NOMO-1 treated with DMSO at 0.1 percent for 48 hours (cell line): ENCODE measurements around the gene SRD5A1.

Source experiments
- DNase-seq: peaks from one replicate; lab custom pipeline; 2025; ENCODE audit not compliant: unreplicated experiment; lab: John Stamatoyannopoulos, UW

The SRD5A1 gene

DNA sequence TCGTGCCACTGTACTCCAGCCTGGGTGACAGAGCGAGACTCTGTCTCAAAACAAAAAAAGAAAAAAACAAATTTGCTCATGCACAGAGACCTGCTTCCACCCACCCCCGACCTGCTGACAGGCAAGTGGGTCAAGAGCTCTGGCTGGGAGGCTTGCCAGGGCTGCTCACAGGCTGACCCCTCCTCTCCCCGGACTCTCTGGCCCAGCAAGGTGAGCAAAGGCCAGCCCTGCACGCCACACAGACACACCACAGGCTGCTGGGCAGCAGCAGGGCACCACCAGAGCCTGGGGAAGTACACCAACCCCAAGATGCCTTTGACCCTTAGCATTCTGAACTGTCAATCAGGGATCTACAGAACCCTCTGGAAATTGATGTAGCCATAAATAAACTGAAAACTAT lies 29.6 kb upstream of the SRD5A1 start:
- no peak for DNase-seq

DNA sequence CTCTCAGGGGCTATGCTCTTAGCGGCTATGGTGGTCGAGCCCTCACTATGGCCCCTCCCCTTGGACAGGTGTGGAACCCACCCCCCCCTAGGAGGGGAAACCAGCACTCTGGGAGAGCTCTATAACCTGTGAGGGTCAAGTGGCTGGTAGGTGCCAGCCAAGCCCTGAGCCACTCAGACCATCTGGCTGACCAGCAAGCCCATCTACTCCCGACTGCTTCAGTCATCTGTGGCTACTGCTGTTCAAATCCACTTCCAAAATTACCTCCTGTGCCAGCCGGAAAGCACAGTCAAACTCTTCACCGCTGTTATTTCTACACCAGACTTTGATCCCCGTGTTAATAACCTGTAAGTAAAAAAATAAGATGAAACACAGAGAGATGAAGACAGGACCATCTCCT lies 28.9 kb upstream of the SRD5A1 start:
- no peak for DNase-seq

DNA sequence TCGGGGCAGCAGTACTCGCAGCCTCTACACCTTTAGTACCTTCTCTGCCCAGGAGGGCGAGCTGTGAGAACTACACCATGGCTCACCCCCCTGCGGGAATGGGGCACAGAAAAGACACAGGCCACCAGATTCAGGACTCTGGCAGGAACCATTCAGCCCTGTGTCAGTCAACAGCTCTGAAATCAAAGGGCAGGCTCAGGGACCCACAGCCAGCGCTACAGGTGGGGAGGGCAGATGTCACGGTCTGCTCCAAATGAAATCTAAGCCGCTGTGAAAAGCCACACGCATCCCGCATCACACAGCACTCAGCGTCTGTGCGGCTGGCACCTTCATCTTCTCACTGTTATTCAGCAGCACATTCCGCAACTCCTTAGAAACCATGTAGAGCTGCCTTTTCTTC lies 28.3 kb upstream of the SRD5A1 start:
- no peak for DNase-seq

DNA sequence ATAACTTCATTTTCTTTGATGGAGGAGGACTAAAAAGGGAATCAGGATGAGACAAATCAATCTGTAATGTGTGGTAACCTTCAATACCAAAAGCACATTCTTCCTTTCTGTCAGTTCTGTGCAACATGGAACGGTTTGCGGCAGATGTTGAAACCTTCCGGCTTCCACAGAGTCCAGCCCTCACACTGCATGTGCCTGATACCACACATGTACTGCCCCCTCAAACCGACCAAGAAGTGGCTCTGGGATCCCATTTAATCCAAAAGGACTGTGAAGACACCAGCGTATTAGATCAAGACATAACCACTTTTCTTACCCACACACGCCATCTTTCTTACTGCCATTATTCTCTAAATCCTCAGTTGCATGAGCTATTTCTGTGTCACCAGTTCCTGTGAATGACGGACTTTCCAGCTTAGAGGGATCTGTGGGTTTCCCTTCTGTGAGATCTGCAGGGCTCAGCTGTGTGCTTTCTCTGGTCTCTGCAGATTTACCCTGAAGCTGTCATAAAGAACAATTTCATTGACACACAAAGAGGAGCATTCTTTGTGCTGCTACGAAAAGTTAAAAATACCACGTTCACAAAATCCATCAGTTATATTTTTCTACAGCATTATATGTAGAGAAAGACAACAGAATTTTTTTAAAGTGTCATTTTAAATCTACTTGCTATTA lies 26.2 kb upstream of the SRD5A1 start:
- peak; percentile 69 for DNase-seq

DNA sequence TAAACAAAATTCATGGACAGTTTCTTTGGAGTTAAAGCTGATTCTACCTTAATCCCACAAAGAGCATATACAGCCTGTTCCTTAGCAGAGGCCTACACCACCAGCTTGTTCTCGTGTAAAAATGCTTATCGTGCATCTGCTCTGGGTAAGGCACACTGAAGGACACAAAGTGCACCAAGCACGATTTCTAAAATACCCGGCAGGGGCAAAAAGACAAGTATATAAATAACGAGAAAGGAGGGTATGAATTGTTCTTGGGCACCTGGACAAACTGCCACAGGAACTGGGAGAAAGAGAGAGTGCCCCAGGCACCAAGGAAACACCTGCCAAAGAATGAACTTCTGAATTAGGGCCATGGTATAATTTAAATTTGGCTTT lies 25.7 kb upstream of the SRD5A1 start:
- no peak for DNase-seq

DNA sequence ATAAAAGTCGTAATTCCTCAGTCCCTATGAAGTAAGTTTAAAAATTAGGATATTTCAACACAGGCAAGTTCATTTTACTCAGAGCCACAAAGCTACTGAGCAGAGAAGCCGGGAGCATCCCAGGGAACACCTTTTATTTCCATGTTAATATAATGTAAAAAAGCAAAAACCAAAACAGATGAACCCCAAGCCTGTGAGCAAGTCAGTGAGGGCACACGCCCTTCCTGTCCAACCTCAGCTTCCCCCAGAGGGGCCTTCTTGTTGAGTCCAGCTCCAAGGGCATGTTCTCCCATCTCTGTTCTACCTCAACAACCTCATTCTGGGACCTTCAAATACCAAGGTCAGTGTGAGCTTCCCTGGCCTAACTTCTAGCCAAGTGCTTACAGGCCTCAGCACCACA lies 25.2 kb upstream of the SRD5A1 start:
- no peak for DNase-seq

DNA sequence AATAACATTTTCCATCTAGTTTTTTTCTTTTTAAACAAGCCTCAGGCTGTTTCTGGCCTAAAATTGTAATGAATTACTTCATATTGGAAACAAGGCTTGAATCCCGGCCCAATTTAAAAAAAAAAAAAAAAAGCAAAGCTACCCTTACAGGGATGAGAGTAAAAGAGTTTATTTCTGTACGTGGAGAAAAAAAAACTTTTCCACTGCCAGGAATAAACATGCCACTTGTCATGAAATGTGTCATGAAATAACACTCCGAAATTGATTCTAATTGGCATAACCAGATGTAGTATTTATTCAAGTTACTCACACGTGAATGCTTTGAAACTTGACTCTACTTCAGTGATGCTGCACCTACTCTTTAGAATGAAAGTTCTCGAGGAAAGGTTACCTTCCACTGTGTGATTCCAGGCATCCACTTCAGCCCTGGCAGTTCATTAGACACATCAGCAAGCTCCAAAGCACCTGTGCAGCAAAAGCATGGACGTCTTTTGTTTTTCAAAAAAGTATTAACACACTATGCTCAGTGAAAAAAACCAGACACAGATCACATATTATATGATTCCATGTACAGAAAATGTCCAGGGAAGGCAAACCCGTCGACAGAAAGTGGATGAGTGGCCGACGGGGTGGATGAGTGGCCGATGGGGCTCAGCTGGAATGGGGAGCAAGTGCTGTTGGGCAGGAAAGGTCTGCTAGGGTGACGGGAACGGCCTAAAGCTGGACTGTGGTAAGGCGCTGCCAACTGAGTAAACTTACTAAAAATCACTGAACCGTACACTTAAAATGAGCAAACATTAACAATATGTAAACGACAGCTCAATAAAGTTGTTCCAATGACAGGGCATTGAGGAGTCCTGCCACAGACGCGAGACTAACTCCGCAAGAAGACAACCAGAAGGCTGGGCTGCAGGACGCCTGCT lies 21.6 kb upstream of the SRD5A1 start:
- DNase-seq: no peak

DNA sequence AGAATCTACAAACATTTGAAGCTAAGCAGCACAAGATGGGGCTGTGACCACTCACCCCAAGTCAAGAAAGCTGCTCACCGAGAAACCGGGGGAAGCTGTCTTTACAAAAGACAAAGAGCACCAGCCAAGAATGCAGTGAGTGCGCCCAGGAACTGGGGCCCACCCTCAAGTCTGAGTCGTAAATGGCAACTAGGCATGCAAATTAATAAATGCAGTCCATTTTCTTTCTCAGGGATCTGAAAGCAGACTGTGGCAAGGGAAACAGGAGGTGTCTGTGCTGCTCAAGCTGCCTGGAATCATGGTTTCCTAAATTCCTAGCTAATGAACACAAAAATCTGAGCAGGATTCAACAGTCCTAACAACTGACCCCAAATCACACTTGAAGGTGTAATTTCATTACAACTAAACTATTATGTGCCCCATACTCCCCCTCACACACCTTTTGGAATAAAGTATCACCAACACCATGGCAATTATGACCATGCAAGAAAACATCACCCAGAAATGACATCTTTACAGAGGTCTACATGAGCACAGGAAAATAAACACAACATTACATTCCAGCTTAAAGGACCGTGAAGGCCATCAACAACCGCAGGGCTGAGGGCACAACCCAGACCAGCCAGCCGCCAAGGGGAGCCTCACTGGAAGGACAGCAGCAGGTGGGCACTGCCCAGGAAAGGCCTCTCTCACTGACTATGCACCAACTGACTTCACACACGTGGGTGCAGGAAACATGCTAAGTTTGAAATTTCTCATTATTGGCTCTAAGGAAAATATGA lies 18.0 kb upstream of the SRD5A1 start:
- no peak for DNase-seq

DNA sequence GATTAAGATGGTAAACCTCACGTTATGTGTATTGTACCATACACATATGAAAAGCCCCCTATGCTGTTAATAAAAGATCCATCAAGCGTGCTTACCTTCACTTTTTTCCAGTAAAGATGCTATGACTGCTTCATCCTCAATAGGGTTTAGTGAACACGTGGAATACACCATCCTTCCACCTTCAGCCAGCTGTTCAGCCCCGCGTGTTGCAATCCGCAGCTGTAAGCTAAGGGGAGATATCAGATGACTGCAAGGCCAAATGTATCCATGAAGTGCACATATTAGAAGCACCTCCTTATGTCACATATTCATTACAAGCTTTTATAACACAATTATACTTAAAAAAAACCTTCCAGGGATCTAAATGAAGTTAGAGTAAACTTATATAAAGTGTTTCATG lies 16.6 kb upstream of the SRD5A1 start:
- DNase-seq: no peak

DNA sequence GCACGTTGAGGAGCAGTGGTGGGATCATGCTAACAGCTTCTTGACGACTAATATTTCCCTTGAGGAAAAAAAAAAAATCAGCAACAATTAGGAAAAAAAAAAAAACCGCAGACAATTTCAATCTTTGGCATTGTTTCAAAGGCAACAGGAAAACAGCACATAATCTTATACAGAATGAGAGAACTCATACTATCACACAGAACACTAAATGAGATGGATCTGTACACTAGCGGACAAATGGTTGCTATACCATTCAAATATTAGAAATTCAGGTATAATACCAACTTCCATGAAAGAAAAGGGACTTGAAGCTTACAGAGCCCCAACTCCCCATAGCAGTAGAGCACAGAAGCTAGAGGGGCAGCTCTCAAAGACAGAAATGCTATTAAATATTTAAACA lies 10.0 kb upstream of the SRD5A1 start:
- DNase-seq: no peak

DNA sequence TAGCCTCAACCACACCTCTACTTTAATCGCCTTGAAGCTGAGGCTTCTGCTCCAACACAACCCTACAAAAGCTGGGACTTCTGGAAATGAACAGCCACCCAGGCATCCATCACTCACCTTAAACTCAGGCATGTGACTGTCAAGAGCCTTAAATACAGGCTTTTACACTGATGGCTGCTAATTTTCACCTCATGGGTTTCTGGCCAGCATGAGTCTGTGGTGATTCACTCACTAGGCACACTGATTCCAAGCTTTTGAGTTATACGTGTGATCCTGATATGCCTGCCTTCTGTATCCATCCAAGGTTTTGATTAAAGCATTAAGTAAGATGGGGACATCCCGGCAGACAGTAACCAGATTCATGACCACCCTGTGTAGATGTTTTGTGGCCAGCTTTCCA lies 9.3 kb upstream of the SRD5A1 start:
- DNase-seq: no peak

DNA sequence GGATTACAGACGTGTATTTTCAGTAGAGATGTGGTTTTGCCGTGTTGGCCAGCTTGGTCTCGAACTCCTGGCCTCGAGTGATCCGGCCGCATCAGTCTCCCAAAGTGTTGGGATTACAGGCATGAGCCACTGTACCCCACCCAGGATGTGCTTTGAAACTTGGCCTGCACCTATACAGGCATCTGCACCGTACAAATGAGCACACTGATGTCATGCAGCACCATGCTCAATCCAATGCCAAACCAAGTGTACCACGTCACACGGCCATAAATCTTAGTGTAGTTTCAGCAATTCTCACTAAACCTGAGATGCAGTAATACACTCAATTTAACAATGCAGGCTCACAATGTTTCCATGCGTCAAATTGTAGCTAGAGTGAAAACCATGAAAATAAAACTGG lies 6.7 kb upstream of the SRD5A1 start:
- DNase-seq: no peak

DNA sequence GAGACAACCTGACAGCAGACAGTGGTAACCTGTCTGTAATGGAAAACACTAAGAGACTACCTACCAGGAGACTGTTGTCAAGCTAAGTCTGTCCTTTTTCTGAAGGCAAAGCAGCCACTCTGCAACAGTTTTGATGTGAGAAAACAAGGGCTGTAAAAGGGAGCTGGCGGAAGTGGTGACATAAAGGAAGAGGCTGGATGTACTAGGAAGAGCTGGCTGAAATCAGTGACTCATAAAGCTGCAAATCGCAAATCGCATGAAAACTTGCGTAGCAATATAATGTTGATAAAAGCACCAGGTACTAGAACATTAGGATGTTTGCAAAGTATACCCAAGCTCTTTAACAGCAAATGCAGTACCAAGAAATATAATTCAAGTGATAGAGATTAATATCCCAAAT lies 1.8 kb upstream of the SRD5A1 start:
- peak; percentile 26 for DNase-seq

DNA sequence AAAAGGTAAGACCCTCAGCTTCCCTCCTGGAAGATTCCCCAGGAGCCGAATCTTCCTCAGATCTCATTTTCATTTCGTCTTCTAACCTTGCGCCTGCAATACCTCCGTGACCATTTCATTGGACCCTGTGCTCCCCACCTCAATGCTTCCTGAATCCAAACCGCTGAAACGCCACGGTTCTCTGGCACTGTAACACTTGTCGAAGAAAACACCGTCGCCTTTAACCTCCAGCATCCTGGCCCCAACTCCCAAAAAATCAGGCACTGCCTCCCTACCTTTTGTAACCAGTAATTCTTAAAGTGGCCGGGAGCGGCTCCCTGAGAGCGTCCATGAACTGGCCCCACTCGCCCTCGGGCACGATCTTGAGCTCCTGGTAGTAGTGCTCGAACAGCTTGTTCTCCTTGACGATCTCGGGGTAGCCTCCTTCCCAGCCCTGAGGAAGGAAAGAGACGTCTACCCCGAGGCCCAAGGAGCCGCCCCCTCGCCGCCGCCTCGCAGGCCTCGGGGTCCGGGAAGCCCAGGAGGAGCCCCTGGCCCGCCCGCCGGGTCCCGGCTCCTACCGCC lies 834 bp upstream of the SRD5A1 start:
- peak; percentile 56 for DNase-seq

DNA sequence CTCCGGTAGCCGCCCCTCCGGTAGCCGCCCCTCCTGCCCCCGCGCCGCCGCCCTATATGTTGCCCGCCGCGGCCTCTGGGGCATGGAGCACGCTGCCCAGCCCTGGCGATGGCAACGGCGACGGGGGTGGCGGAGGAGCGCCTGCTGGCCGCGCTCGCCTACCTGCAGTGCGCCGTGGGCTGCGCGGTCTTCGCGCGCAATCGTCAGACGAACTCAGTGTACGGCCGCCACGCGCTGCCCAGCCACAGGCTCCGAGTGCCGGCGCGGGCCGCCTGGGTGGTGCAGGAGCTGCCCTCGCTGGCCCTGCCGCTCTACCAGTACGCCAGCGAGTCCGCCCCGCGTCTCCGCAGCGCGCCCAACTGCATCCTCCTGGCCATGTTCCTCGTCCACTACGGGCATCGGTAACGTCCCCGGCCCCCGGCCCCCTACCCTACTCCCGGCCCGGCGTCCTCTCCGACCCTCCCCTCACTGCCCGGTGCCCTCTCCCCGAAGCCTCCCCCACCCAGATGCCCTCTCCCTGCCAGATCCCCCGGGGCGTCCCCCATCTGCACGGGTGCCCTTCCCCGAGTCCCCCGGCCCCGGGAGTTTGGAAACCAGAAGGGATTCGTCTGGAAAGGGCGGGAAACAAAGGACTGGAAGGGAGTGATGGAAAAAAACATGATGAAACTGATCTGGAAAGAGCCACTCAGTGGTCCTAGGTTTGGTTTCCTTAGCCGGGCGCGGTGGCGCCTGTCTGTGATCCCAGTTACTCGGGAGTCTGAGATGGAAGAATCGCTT lies 417 bp downstream of the SRD5A1 start:
- DNase-seq: peak; percentile 44

DNA sequence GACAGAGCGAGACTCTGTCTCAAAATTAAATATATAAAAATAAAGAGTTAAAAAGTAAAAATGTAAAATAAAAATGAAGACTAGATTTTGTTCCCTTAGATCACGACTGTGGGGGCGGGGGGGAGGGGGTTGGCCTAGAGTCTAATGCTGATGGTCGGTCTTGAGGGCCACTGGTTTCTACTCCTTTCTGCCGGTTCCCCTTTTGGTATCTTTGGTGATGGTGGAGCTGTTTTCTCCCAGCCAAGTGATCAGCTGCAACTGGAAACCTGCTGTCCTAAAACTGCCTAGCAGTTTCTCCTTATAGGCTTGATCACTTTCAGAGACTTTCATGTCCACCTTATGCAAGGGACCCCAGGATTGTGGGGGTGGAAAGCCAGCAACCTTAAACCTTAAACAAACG lies 1.1 kb downstream of the SRD5A1 start:
- peak; percentile 83 for DNase-seq

DNA sequence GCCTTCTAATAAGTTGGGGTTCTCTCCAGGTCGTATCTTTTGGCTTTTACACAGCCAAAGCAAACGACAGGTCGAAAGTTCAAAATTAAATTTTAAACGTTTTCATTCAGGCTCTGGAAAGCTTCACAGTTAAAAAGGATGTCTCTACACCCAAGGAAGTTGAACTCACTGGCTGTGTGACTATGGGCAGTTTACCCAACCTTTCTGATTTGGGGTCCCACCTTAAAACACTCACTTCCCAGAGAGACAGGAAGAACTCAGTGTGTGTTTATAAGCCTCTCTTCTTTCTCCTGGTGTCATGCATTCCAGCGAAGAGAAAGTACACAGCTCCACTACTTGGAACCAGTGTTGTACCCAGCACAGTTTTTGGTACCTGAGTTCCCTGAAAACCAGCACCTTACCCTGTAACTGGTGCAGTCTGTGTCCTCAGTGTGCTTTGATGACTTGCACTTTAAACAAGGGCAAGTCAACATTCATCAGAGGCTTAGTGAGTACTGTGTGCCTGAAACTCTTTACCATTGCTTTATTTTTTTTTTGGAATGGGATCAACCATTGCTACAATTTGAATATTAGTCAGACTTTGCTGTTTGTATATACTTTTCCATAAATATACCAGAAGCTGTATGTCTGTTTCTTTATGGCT lies 1.7 kb downstream of the SRD5A1 start:
- DNase-seq: no peak

DNA sequence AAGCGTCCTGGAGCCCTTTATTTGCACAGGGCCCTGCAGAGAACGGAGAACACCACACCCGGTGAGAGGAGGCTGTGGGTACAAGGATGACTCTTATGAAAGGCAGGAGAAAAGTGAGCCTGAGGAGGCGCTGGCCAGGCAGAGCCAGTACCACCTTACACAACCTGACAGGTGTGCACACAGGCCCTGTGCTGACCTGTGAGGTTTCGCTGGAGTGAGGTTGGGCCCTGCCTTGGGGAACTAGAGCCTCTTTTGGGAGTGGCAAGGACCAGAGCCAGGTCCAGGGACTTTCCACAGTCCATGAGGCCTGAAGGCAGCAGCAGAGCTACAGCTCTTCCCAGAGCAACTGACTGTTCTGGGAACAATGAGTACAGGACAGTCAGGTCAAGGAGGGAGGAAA lies 3.1 kb downstream of the SRD5A1 start:
- no peak for DNase-seq

DNA sequence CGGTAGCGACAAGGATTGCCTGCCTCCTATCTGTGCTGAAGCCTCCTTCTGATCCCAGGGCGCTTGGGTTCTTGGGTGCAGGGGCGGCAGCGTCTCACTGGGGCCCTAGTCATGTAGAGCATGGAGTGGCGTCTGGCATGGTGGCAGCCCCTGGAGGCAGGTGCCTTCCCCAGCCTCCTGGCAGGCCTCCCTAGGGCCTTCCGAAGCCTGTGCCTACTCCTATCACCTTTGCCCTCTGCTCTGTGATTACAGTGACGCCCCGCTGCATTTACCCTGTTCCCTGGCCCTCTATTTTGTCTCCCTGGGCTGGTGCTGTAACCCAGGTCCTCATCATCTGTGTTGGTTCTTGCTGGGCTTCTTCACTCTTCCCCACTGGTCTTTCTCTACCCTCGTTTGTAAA lies 3.8 kb downstream of the SRD5A1 start:
- DNase-seq: no peak

DNA sequence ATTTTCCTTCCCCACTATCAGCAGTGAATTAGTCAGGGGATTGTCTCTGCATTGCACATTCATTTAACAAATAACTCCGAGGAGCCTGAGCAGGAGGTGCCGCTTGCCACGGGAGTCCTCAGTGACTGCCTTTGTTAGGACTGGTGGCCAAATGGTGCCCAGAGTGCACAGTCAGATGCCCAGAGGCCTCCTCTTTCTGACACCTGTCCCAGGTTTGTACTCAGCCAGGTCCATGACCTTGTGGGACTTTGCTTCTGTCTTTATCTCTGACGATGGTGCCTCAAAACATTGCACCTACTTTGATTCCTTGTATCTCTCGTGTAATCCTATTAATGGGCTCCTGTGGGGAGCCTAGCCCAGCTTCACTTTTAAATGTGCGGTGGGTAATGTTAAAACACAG lies 4.3 kb downstream of the SRD5A1 start:
- no peak for DNase-seq
